Mammary epithelial cell (primary cell): Measurements from ENCODE around the gene SPTBN1.

Source experiments
- CTCF ChIP-seq, 2 donors: IDR thresholded peaks in 1 of 2; conservative IDR thresholded peaks in 1 of 2; 2 replicates each; pipeline ENCODE4 v1.5.1; 2011 to 2012; ENCODE audit warnings: inconsistent platforms in 2 of 2, low read length in 2 of 2, mild to moderate bottlenecking in 2 of 2, control low read depth in 1 of 2, low read depth in 1 of 2; ENCODE audit not compliant: insufficient read depth in 1 of 2; ENCODE audit errors: extremely low read depth in 1 of 2
- EZH2 ChIP-seq: IDR thresholded peaks from 2 replicates; pipeline ENCODE4 v1.6.1; 2012; ENCODE audit warnings: low read length, inconsistent platforms, borderline replicate concordance

GRCh38 chr2:54676656-54677055 lies 220.5 kb downstream of the SPTBN1 start:
- TF ChIP-seq CTCF (conservative IDR thresholded peaks at IDR 0.05 in 1 of 2, IDR thresholded peaks at IDR 0.05 in 1 of 2; ENCODE audit: extremely low read depth in 1 of 2, insufficient read depth in 1 of 2, low read depth in 1 of 2, low read length in 2 of 2) = no peak
- TF ChIP-seq EZH2 = no peak
